ENCODE measurements around the gene NDUFAF5.

Gene NDUFAF5

GRCh38 chr20:13821876-13822275 is 37.0 kb downstream of the NDUFAF5 start:
- TF ChIP-seq GABPA (IDR thresholded peaks at IDR 0.05; ENCODE audit: low read depth) (no peak), CTCF (IDR thresholded peaks at IDR 0.05; ENCODE audit: insufficient read depth, low read length) (no peak), SPI1 (IDR thresholded peaks at IDR 0.05; ENCODE audit: borderline replicate concordance, low read depth) (no peak), REST (IDR thresholded peaks at IDR 0.05; ENCODE audit: insufficient replicate concordance, low read depth) (no peak), POLR2AphosphoS5 (IDR thresholded peaks at IDR 0.05; ENCODE audit: low read depth) (no peak)
- H3K4me3 ChIP-seq (replicated peaks; ENCODE audit: insufficient read depth, low read length): no peak overlapping the region
- DNase-seq (ENCODE audit: low read depth in 1 of 2, low spot score in 1 of 2): peak; percentile 43 to 63
- H3K27me3 ChIP-seq (ENCODE audit: insufficient read depth, poor library complexity, severe bottlenecking): no peaks in the 10 kb centered on the region
- no peak overlapping the region for H3K27ac ChIP-seq (replicated peaks)

- Histone ChIP-seq H3K27me3 (ENCODE audit: insufficient read depth, poor library complexity, severe bottlenecking) (no peaks in the 10 kb centered on the region), H3K4me3 (replicated peaks; ENCODE audit: insufficient read depth, low read length) (no peak overlapping the region), H3K27ac (replicated peaks) (no peak overlapping the region)
- no peak for DNase-seq (ENCODE audit: low read depth in 1 of 2, low spot score in 1 of 2)
- TF ChIP-seq REST (IDR thresholded peaks at IDR 0.05; ENCODE audit: insufficient replicate concordance, low read depth) (no peak), GABPA (IDR thresholded peaks at IDR 0.05; ENCODE audit: low read depth) (no peak)
Observed at GRCh38 chr20:13822459-13822858, 37.6 kb downstream of the NDUFAF5 start.

GRCh38 chr20:13824459-13824858 is 39.6 kb downstream of the NDUFAF5 start:
- Histone ChIP-seq H3K4me3 (replicated peaks; ENCODE audit: insufficient read depth, low read length) (no peak overlapping the region), H3K27me3 (ENCODE audit: insufficient read depth, poor library complexity, severe bottlenecking) (no peaks in the 10 kb centered on the region), H3K27ac (replicated peaks) (no peak overlapping the region)
- no peak for DNase-seq (ENCODE audit: low read depth in 1 of 2, low spot score in 1 of 2)
- TF ChIP-seq CTCF (IDR thresholded peaks at IDR 0.05; ENCODE audit: insufficient read depth, low read length): no peak
- no peak for TF ChIP-seq GABPA (IDR thresholded peaks at IDR 0.05; ENCODE audit: low read depth)
- TF ChIP-seq POLR2AphosphoS5 (IDR thresholded peaks at IDR 0.05; ENCODE audit: low read depth): no peak
- TF ChIP-seq SPI1 (IDR thresholded peaks at IDR 0.05; ENCODE audit: borderline replicate concordance, low read depth): no peak
- TF ChIP-seq REST (IDR thresholded peaks at IDR 0.05; ENCODE audit: insufficient replicate concordance, low read depth): no peak

- H3K27ac ChIP-seq (replicated peaks): no peak overlapping the region
- no peak for DNase-seq (ENCODE audit: low read depth in 1 of 2, low spot score in 1 of 2)
- no peak for TF ChIP-seq CTCF (IDR thresholded peaks at IDR 0.05; ENCODE audit: insufficient read depth, low read length)
- no peak for TF ChIP-seq SPI1 (IDR thresholded peaks at IDR 0.05; ENCODE audit: borderline replicate concordance, low read depth)
- TF ChIP-seq POLR2AphosphoS5 (IDR thresholded peaks at IDR 0.05; ENCODE audit: low read depth): no peak
- TF ChIP-seq GABPA (IDR thresholded peaks at IDR 0.05; ENCODE audit: low read depth): no peak
- TF ChIP-seq REST (IDR thresholded peaks at IDR 0.05; ENCODE audit: insufficient replicate concordance, low read depth): no peak
- no peak overlapping the region for H3K4me3 ChIP-seq (replicated peaks; ENCODE audit: insufficient read depth, low read length)
- no peaks in the 10 kb centered on the region for H3K27me3 ChIP-seq (ENCODE audit: insufficient read depth, poor library complexity, severe bottlenecking)
Observed at GRCh38 chr20:13825465-13825864, 40.6 kb downstream of the NDUFAF5 start.

Data from HL-60 (cell line).